Mesangial cell (primary cell): Measurements from ENCODE around the gene AP1AR. TPM values are rescaled to one million over a fixed set of nuclear protein-coding genes. Genes with fewer than 3 reads are reported as not detected.

Experiments used
- total RNA-seq: library from RNA; depleted of rRNA; stranded (reverse); fragments of >200 nt; gene quantifications from 2 replicates; pipeline ENCODE4 v1.2.3, GENCODE V29; 2015

Gene AP1AR
- 8.4 and 10.4 TPM in 2 replicates for total RNA-seq

GRCh38 chr4:112231779-112232713 is at the start of gene AP1AR:
TSS of gene AP1AR (plus strand) at chr4:112231787. CDS start at chr4:112232092, 305 bp downstream.

GRCh38 chr4:112296949-112297880 is 65.6 kb downstream of the AP1AR start, which contains the start of gene ALPK1:
TSS of gene ALPK1 (plus strand) at chr4:112297369.

Other genes with a start within 250 kb of the AP1AR start
- 0.38 and 0.81 TPM in 2 replicates for gene FAM241A, start 86.3 kb upstream of the AP1AR start, total RNA-seq
- gene TIFA, start 54.1 kb downstream of the AP1AR start, total RNA-seq = 2.4 and 3.9 TPM in 2 replicates
- 3.7 and 10.5 TPM in 2 replicates for gene ALPK1, start 65.6 kb downstream of the AP1AR start, total RNA-seq